IPS DF 6.9 (cell line): ENCODE measurements around the gene SLC6A6.

Source experiments
- DNase-seq: peaks from one replicate; pipeline ENCODE4 v3.0.0-alpha.2; 2013; ENCODE audit warnings: low read depth, low spot score
- H3K27ac ChIP-seq: one replicate; pipeline ENCODE4 v1.5.1; 2013; ENCODE audit warnings: low read length, control low read depth
- H3K27me3 ChIP-seq: 2 replicates; pipeline ENCODE4 v1.6.1; 2013; ENCODE audit warnings: mild to moderate bottlenecking, low read length; ENCODE audit not compliant: control insufficient read depth, insufficient read depth
- H3K36me3 ChIP-seq: 2 replicates; pipeline ENCODE4 v1.6.1; 2013; ENCODE audit warnings: low read length; ENCODE audit not compliant: control insufficient read depth, insufficient read depth
- H3K4me1 ChIP-seq: 2 replicates; pipeline ENCODE4 v1.6.1; 2013; ENCODE audit warnings: low read length; ENCODE audit not compliant: control insufficient read depth, insufficient read depth
- H3K4me3 ChIP-seq: 2 replicates; pipeline ENCODE4 v1.5.1; 2013; ENCODE audit warnings: mild to moderate bottlenecking, low read length
- H3K9me3 ChIP-seq: 2 replicates; pipeline ENCODE4 v1.6.1; 2013; ENCODE audit warnings: low read length, inconsistent platforms; ENCODE audit not compliant: control insufficient read depth, insufficient read depth
- WGBS: extraction: QIAGEN DNeasy Blood & Tissue Kit; methylation state at CpG from one replicate; pipeline ENCODE4 v1.1.7; 2013; ENCODE audit warnings: mixed read lengths, missing lambda C conversion rate; ENCODE audit not compliant: insufficient read length, insufficient coverage; 5-methylcytosine and 5-hydroxymethylcytosine counted together

SLC6A6 gene

GRCh38 chr3:14373753-14374376 lies 28.5 kb upstream of the SLC6A6 start:
- no peaks in the 10 kb centered on the region for H3K9me3 ChIP-seq
- H3K4me1 ChIP-seq, result peaks cover 1% of the 10 kb centered on the region; the same call in 1 of the 2 replicates
- H3K36me3 ChIP-seq, result no peaks in the 10 kb centered on the region
- no peaks in the 10 kb centered on the region for H3K27me3 ChIP-seq
- no peak overlapping the region for H3K4me3 ChIP-seq
- WGBS, result no CpG with 5 or more reads among the region's 11 CpGs
- no peak overlapping the region for H3K27ac ChIP-seq
- DNase-seq, result no peak

DNA sequence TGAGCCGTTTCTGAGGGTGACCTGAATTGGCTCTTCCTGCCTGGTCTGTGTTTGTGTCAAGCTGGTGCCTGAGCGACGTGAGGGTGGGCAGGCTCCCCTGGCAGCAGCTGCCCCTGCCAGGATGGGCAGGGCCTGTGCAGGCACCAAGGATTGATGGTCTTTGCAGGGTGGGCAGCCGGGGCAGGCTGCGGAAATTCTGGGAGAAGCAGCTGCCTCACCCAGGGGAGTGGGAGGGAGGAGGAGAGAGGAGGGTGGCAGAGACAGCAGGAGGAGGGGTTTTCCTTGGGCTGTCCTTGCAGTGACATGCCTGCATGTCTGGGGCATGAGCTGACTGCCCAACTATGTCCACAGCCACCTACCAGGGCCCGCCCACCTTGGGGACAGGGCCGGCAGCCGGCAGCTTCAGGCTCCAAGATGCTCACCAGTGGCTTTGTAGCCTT lies 27.9 kb upstream of the SLC6A6 start:
- no peaks in the 10 kb centered on the region for H3K27me3 ChIP-seq
- no peak for DNase-seq
- WGBS, result no CpG with 5 or more reads among the region's 8 CpGs
- peaks cover 1% of the 10 kb centered on the region; the same call in 1 of the 2 replicates for H3K4me1 ChIP-seq
- no peak overlapping the region for H3K27ac ChIP-seq
- no peak overlapping the region for H3K4me3 ChIP-seq
- no peaks in the 10 kb centered on the region for H3K36me3 ChIP-seq
- H3K9me3 ChIP-seq, result no peaks in the 10 kb centered on the region

GRCh38 chr3:14375192-14375591 lies 27.2 kb upstream of the SLC6A6 start:
- Histone ChIP-seq H3K27ac (no peak overlapping the region), H3K27me3 (no peaks in the 10 kb centered on the region), H3K4me3 (no peak overlapping the region), H3K36me3 (no peaks in the 10 kb centered on the region), H3K9me3 (no peaks in the 10 kb centered on the region), H3K4me1 (peaks cover 1% of the 10 kb centered on the region; the same call in 1 of the 2 replicates)
- no CpG with 5 or more reads among the region's 4 CpGs for WGBS
- DNase-seq, result no peak

GRCh38 chr3:14376348-14377043 lies 25.9 kb upstream of the SLC6A6 start:
- WGBS, result no CpG with 5 or more reads among the region's 9 CpGs
- Histone ChIP-seq H3K9me3 (no peaks in the 10 kb centered on the region), H3K27ac (no peak overlapping the region), H3K27me3 (no peaks in the 10 kb centered on the region), H3K36me3 (no peaks in the 10 kb centered on the region), H3K4me3 (no peak overlapping the region), H3K4me1 (peaks cover 1% of the 10 kb centered on the region; the same call in 1 of the 2 replicates)
- no peak for DNase-seq

GRCh38 chr3:14377044-14377837 lies 25.2 kb upstream of the SLC6A6 start:
- Histone ChIP-seq H3K4me3 (no peak overlapping the region), H3K27me3 (no peaks in the 10 kb centered on the region), H3K36me3 (no peaks in the 10 kb centered on the region), H3K27ac (no peak overlapping the region), H3K9me3 (no peaks in the 10 kb centered on the region), H3K4me1 (peaks cover 1% of the 10 kb centered on the region; the same call in 1 of the 2 replicates)
- WGBS, result no CpG with 5 or more reads among the region's 6 CpGs
- DNase-seq, result no peak

DNA sequence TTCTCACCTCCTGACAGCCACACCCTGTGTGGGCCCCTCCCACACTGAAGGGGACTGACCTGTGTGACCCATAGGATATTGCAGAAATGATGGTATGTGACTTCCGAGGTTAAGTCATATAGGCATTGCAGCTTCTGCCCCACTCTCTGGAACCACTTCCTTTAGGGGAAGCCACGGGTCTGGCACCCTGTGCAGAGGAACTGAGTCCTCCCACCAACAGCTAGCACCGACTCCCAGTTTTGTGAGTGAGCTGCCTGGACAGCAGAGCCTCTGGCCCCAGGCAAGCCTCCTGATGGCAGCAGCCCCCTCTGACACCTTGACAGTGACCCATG lies 24.6 kb upstream of the SLC6A6 start:
- H3K27ac ChIP-seq, result no peak overlapping the region
- DNase-seq, result no peak
- H3K27me3 ChIP-seq, result no peaks in the 10 kb centered on the region
- H3K36me3 ChIP-seq, result no peaks in the 10 kb centered on the region
- no peaks in the 10 kb centered on the region for H3K4me1 ChIP-seq
- H3K9me3 ChIP-seq, result no peaks in the 10 kb centered on the region
- no peak overlapping the region for H3K4me3 ChIP-seq
- WGBS, result no CpG with 5 or more reads among the region's 3 CpGs

GRCh38 chr3:14378415-14378814 lies 24.0 kb upstream of the SLC6A6 start:
- Histone ChIP-seq H3K9me3 (no peaks in the 10 kb centered on the region), H3K27me3 (no peaks in the 10 kb centered on the region), H3K4me1 (no peaks in the 10 kb centered on the region), H3K27ac (no peak overlapping the region), H3K36me3 (no peaks in the 10 kb centered on the region), H3K4me3 (no peak overlapping the region)
- DNase-seq, result no peak
- WGBS, result no CpG with 5 or more reads among the region's 4 CpGs

DNA sequence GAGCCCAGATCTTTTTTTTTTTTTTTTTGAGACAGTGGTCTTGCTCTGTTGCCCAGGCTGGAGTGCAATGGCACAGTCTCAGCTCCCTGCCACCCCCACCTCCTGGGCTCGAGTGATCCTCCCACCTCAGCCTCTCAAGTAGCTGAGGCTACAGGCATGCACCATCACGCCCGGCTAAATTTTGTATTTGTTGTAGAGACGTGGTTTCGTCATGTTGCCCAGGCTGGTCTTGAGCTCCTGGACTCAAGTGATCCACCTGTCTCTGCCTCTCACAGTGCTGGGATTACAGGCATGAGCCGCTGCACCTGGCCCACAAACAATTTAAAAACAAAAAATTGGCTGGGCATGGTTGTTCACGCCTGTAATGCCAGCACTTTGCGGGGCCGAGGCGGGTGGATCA lies 22.6 kb upstream of the SLC6A6 start:
- H3K9me3 ChIP-seq, result no peaks in the 10 kb centered on the region
- no peak overlapping the region for H3K4me3 ChIP-seq
- DNase-seq, result no peak
- H3K4me1 ChIP-seq, result no peaks in the 10 kb centered on the region
- no peaks in the 10 kb centered on the region for H3K27me3 ChIP-seq
- H3K36me3 ChIP-seq, result no peaks in the 10 kb centered on the region
- WGBS, result no CpG with 5 or more reads among the region's 10 CpGs
- H3K27ac ChIP-seq, result no peak overlapping the region

- Histone ChIP-seq H3K9me3 (no peaks in the 10 kb centered on the region), H3K4me1 (no peaks in the 10 kb centered on the region), H3K27ac (no peak overlapping the region), H3K4me3 (no peak overlapping the region), H3K36me3 (no peaks in the 10 kb centered on the region), H3K27me3 (no peaks in the 10 kb centered on the region)
- no CpG with 5 or more reads among the region's 9 CpGs for WGBS
- no peak for DNase-seq
Measured at GRCh38 chr3:14386254-14386653, 16.2 kb upstream of the SLC6A6 start.

GRCh38 chr3:14388201-14388600 lies 14.2 kb upstream of the SLC6A6 start:
- H3K4me1 ChIP-seq, result peaks cover 1% of the 10 kb centered on the region; the same call in 1 of the 2 replicates
- no peaks in the 10 kb centered on the region for H3K9me3 ChIP-seq
- H3K27me3 ChIP-seq, result no peaks in the 10 kb centered on the region
- no peak overlapping the region for H3K4me3 ChIP-seq
- no peak overlapping the region for H3K27ac ChIP-seq
- no CpG with 5 or more reads among the region's 5 CpGs for WGBS
- no peak for DNase-seq
- H3K36me3 ChIP-seq, result no peaks in the 10 kb centered on the region
